SK-N-SH treated with all-trans-retinoic acid at 6 μM for 48 hours (cell line): ENCODE measurements around the gene KEL.

Experiments used
- ATAC-seq: fragments of 200-7000 bp; cut with Tn5 transposase; 3 replicates; pipeline ENCODE4 v1.9.1; 2020; ENCODE audit warnings: mild to moderate bottlenecking, moderate library complexity
- ARNTL ChIP-seq: fragments of 450-650 bp; formaldehyde crosslinking; IDR thresholded peaks from 2 replicates; pipeline ENCODE4 v1.5.0; 2020; ENCODE audit warnings: low read depth, mild to moderate bottlenecking, moderate library complexity, borderline replicate concordance
- BACH2 ChIP-seq: fragments of 250-450 bp; sonication (Bioruptor Pico); IDR thresholded peaks from 2 replicates; pipeline ENCODE4 v1.9.0; 2021; ENCODE audit warnings: mild to moderate bottlenecking, borderline replicate concordance
- CSDC2 ChIP-seq: fragments of 250-450 bp; sonication (Bioruptor Pico); IDR thresholded peaks from 2 replicates; pipeline ENCODE4 v1.5.0; 2020; ENCODE audit warnings: mild to moderate bottlenecking, moderate library complexity
- ESRRG ChIP-seq: fragments of 250-450 bp; sonication (Bioruptor Pico); IDR thresholded peaks from 2 replicates; pipeline ENCODE4 v1.6.1; 2021; ENCODE audit warnings: mild to moderate bottlenecking
- GLIS3 ChIP-seq: fragments of 250-450 bp; sonication (Bioruptor Pico); IDR thresholded peaks from 2 replicates; pipeline ENCODE4 v1.5.0; 2020; ENCODE audit warnings: mild to moderate bottlenecking, moderate library complexity
- ISL1 ChIP-seq: fragments of 250-450 bp; sonication (Bioruptor Pico); IDR thresholded peaks from 2 replicates; pipeline ENCODE4 v2.1.2; 2022; ENCODE audit warnings: mild to moderate bottlenecking, moderate library complexity
- PPARA ChIP-seq: fragments of 250-450 bp; sonication (Bioruptor Pico); IDR thresholded peaks from 2 replicates; pipeline ENCODE4 v1.5.0; 2020; ENCODE audit warnings: mild to moderate bottlenecking, borderline replicate concordance
- SNAI2 ChIP-seq: fragments of 250-450 bp; sonication (Bioruptor Pico); IDR thresholded peaks from 2 replicates; pipeline ENCODE4 v1.5.0; 2020; ENCODE audit warnings: mild to moderate bottlenecking, moderate library complexity
- TCF4 ChIP-seq: fragments of 250-450 bp; sonication (Bioruptor Pico); IDR thresholded peaks from 2 replicates; pipeline ENCODE4 v1.8.0; 2021; ENCODE audit warnings: mild to moderate bottlenecking, moderate library complexity, borderline replicate concordance
- TOX ChIP-seq: fragments of 250-450 bp; sonication (Bioruptor Pico); IDR thresholded peaks from 2 replicates; pipeline ENCODE4 v1.8.0; 2021; ENCODE audit warnings: mild to moderate bottlenecking, moderate library complexity, borderline replicate concordance
- ZFP3 ChIP-seq: fragments of 250-450 bp; sonication (Bioruptor Pico); IDR thresholded peaks from 2 replicates; pipeline ENCODE4 v1.5.0; 2020; ENCODE audit warnings: mild to moderate bottlenecking, moderate library complexity
- ZNF565 ChIP-seq: fragments of 450-650 bp; formaldehyde crosslinking; conservative IDR thresholded peaks from 2 replicates; pipeline ENCODE4 v1.5.0; 2020; ENCODE audit warnings: low read depth, mild to moderate bottlenecking, moderate library complexity
- ZNF70 ChIP-seq: fragments of 450-650 bp; formaldehyde crosslinking; IDR thresholded peaks from 2 replicates; pipeline ENCODE4 v1.5.0; 2020; ENCODE audit warnings: mild to moderate bottlenecking, moderate library complexity
- ZNF8 ChIP-seq: fragments of 450-650 bp; formaldehyde crosslinking; IDR thresholded peaks from 2 replicates; pipeline ENCODE4 v1.5.0; 2020; ENCODE audit warnings: mild to moderate bottlenecking, moderate library complexity
- TF ChIP-seq, protein P1 (sequence below): fragments of 250-450 bp; sonication (Bioruptor Pico); IDR thresholded peaks from 2 replicates; pipeline ENCODE4 v1.5.0; 2020; ENCODE audit warnings: mild to moderate bottlenecking, moderate library complexity
- TF ChIP-seq, protein P2 (sequence below): fragments of 250-450 bp; sonication (Bioruptor Pico); IDR thresholded peaks from 2 replicates; pipeline ENCODE4 v1.8.0; 2020; ENCODE audit warnings: mild to moderate bottlenecking, moderate library complexity, borderline replicate concordance
- TF ChIP-seq, protein P3 (sequence below): fragments of 250-450 bp; sonication (Bioruptor Pico); IDR thresholded peaks from 2 replicates; pipeline ENCODE4 v1.5.1; 2020; ENCODE audit warnings: low read depth, mild to moderate bottlenecking, moderate library complexity
- TF ChIP-seq, protein P4 (sequence below): fragments of 250-450 bp; sonication (Bioruptor Pico); IDR thresholded peaks from 2 replicates; pipeline ENCODE4 v1.5.1; 2021; ENCODE audit warnings: mild to moderate bottlenecking, moderate library complexity

Gene KEL

DNA sequence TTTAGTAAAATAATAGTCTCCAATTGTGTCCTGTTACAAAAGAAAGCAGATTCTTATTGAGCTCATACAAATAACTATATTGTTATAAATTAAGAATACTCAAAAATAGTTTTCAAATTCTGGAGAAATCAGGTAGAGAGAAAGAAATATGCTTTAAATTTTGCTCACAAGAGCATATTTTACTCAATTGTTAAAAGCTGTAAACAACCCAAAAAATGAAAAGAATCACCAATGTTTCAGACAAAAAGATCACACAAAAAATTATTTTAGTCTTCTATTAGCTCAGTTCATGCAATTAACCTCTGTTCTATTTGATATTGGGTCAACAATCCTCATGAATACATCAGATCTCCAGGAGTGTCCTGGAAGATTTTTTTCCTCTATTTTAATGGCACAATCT lies 58.0 kb downstream of the KEL start (continued):
- TF ChIP-seq, protein P1, sequence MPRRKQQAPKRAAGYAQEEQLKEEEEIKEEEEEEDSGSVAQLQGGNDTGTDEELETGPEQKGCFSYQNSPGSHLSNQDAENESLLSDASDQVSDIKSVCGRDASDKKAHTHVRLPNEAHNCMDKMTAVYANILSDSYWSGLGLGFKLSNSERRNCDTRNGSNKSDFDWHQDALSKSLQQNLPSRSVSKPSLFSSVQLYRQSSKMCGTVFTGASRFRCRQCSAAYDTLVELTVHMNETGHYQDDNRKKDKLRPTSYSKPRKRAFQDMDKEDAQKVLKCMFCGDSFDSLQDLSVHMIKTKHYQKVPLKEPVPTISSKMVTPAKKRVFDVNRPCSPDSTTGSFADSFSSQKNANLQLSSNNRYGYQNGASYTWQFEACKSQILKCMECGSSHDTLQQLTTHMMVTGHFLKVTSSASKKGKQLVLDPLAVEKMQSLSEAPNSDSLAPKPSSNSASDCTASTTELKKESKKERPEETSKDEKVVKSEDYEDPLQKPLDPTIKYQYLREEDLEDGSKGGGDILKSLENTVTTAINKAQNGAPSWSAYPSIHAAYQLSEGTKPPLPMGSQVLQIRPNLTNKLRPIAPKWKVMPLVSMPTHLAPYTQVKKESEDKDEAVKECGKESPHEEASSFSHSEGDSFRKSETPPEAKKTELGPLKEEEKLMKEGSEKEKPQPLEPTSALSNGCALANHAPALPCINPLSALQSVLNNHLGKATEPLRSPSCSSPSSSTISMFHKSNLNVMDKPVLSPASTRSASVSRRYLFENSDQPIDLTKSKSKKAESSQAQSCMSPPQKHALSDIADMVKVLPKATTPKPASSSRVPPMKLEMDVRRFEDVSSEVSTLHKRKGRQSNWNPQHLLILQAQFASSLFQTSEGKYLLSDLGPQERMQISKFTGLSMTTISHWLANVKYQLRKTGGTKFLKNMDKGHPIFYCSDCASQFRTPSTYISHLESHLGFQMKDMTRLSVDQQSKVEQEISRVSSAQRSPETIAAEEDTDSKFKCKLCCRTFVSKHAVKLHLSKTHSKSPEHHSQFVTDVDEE (CRISPR knock-in tag) = no peak
- TF ChIP-seq ZNF70 (CRISPR knock-in tag) = no peak

DNA sequence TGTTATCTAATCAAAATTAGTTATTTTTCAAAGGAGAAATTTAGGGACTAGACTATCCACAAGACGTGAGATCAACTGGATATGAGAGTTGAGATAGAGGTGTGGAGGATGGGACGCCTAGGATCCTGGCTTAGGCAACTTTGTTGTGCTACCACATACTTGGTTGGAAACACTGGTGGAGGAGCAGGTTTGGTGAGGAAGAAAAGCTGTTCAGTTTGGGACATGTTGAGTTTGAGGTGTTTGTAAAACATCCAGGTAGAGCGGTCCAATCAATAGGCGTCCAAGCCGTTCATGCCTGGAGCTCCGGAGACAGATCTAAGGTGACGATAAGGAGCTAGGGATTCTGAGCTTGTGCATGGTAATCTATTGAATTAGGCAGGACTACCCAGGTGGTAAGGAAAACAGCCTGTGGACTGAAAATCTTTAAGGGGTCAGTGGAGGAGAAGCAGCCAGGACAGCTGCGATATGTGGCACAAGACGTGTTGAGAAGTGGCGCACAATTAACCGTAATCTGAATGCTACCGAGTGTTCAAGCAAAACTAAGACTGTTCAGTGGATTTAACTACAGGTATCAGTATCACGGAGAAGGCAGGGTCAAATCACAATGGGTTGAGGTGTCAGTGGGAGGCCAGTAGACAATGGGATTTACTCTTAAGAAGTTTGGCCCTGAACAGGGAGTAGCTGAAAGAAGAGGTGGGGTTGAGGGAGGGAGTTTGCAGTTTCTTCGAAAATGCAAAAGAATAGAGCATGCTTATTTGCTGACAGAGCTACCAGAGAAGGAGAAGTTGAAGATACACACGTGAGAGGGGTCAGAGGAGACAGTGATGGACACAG lies 60.5 kb downstream of the KEL start:
- no peak for ATAC-seq
- TF ChIP-seq, protein P2, sequence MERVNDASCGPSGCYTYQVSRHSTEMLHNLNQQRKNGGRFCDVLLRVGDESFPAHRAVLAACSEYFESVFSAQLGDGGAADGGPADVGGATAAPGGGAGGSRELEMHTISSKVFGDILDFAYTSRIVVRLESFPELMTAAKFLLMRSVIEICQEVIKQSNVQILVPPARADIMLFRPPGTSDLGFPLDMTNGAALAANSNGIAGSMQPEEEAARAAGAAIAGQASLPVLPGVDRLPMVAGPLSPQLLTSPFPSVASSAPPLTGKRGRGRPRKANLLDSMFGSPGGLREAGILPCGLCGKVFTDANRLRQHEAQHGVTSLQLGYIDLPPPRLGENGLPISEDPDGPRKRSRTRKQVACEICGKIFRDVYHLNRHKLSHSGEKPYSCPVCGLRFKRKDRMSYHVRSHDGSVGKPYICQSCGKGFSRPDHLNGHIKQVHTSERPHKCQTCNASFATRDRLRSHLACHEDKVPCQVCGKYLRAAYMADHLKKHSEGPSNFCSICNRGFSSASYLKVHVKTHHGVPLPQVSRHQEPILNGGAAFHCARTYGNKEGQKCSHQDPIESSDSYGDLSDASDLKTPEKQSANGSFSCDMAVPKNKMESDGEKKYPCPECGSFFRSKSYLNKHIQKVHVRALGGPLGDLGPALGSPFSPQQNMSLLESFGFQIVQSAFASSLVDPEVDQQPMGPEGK (CRISPR knock-in tag) = no peak
- TF ChIP-seq BACH2 (CRISPR knock-in tag) (no peak), ZFP3 (CRISPR knock-in tag) (no peak), ZNF565 (no peak), ZNF8 (CRISPR knock-in tag) (no peak), PPARA (CRISPR knock-in tag) (no peak), SNAI2 (CRISPR knock-in tag) (no peak), ZNF70 (CRISPR knock-in tag) (no peak), CSDC2 (no peak)
- TF ChIP-seq, protein P3, sequence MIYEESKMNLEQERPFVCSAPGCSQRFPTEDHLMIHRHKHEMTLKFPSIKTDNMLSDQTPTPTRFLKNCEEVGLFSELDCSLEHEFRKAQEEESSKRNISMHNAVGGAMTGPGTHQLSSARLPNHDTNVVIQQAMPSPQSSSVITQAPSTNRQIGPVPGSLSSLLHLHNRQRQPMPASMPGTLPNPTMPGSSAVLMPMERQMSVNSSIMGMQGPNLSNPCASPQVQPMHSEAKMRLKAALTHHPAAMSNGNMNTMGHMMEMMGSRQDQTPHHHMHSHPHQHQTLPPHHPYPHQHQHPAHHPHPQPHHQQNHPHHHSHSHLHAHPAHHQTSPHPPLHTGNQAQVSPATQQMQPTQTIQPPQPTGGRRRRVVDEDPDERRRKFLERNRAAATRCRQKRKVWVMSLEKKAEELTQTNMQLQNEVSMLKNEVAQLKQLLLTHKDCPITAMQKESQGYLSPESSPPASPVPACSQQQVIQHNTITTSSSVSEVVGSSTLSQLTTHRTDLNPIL (CRISPR knock-in tag) = no peak
- TF ChIP-seq, protein P4, sequence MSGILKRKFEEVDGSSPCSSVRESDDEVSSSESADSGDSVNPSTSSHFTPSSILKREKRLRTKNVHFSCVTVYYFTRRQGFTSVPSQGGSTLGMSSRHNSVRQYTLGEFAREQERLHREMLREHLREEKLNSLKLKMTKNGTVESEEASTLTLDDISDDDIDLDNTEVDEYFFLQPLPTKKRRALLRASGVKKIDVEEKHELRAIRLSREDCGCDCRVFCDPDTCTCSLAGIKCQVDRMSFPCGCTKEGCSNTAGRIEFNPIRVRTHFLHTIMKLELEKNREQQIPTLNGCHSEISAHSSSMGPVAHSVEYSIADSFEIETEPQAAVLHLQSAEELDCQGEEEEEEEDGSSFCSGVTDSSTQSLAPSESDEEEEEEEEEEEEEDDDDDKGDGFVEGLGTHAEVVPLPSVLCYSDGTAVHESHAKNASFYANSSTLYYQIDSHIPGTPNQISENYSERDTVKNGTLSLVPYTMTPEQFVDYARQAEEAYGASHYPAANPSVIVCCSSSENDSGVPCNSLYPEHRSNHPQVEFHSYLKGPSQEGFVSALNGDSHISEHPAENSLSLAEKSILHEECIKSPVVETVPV = no peak
- TF ChIP-seq, protein P1 (CRISPR knock-in tag) = no peak

DNA sequence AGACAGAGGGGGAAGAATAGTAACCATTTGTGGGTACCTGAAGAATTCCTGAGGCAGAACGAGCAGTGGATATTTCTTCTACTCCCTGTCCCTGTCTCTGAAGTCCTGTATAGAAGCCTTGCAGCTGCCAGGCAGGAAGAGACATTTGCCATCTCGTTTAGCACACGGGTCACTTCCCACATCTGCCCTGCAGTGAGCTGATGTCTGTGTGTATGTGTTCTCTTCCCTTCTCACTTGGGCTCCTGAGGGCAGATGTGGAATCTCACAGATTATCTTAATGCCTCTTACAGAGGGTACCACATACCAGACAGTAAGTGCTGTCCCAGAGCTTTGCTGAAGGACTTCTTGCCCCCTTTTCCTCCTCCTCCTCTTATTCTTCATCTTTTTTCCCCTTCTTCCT lies 62.5 kb downstream of the KEL start:
- no peak for ATAC-seq
- TF ChIP-seq ZNF70 (CRISPR knock-in tag) (no peak), TOX (no peak), ESRRG (CRISPR knock-in tag) (no peak), ISL1 (no peak), PPARA (CRISPR knock-in tag) (no peak), ZFP3 (CRISPR knock-in tag) (no peak), TCF4 (CRISPR knock-in tag) (no peak), ARNTL (CRISPR knock-in tag) (no peak), SNAI2 (CRISPR knock-in tag) (no peak), ZNF8 (CRISPR knock-in tag) (no peak), GLIS3 (CRISPR knock-in tag) (no peak)
- TF ChIP-seq, protein P1 (CRISPR knock-in tag) = no peak
- TF ChIP-seq, protein P4 = no peak
- TF ChIP-seq, protein P3 (CRISPR knock-in tag) = no peak
